K562 (cell line): ENCODE measurements around the gene GJC2. TPM values are rescaled to one million over a fixed set of nuclear protein-coding genes. Genes with fewer than 3 reads are reported as not detected.

Experiments
- ATF1 ChIP-seq, 2 experiments: fragments of 450-650 bp in 1 of 2; IDR thresholded peaks; 2 replicates each; pipeline ENCODE4 v1.6.1; 2016; ENCODE audit warnings: missing compliant biosample characterization in 1 of 2, missing genetic modification characterization in 1 of 2
- CREM ChIP-seq: IDR thresholded peaks from 2 replicates; pipeline ENCODE4 v1.6.1; 2014; ENCODE audit warnings: antibody characterized with exemption, low read depth
- DPF2 ChIP-seq: fragments of 450-650 bp; IDR thresholded peaks from 2 replicates; pipeline ENCODE4 v1.6.1; 2016
- FUS ChIP-seq: fragments of 200-400 bp; formaldehyde crosslinking; optimal IDR thresholded peaks from 2 replicates; pipeline ENCODE3; 2017; ENCODE audit warnings: low read depth, low read length
- HEY1 ChIP-seq: fragments of 250-450 bp; sonication (Bioruptor Pico); IDR thresholded peaks from 2 replicates; pipeline ENCODE4 v1.5.0; 2020; ENCODE audit warnings: mild to moderate bottlenecking, moderate library complexity, borderline replicate concordance
- KDM2B ChIP-seq: fragments of 250-450 bp; sonication (Bioruptor Pico); IDR thresholded peaks from 2 replicates; pipeline ENCODE4 v1.8.0; 2021; ENCODE audit warnings: mild to moderate bottlenecking, moderate library complexity
- PHF8 ChIP-seq: fragments of 200-600 bp; sonication (generic); IDR thresholded peaks from 2 replicates; pipeline ENCODE4 v1.6.1; 2012; ENCODE audit warnings: mixed run types, mild to moderate bottlenecking, inconsistent platforms, low read length, moderate library complexity, borderline replicate concordance
- POLR2AphosphoS2 ChIP-seq: IDR thresholded peaks from 2 replicates; pipeline ENCODE4 v1.6.1; 2012; ENCODE audit warnings: low read length, improper control_type of control experiment
- POLR2G ChIP-seq: fragments of 200-400 bp; formaldehyde crosslinking; IDR thresholded peaks from 2 replicates; pipeline ENCODE4 v1.6.1; 2017; ENCODE audit warnings: low read depth, mild to moderate bottlenecking, antibody characterized with exemption, low read length, moderate library complexity
- POLR3A ChIP-seq: IDR thresholded peaks from 2 replicates; pipeline ENCODE4 v1.6.1; 2011; ENCODE audit warnings: borderline replicate concordance, mild to moderate bottlenecking, moderate library complexity; ENCODE audit not compliant: insufficient read length, insufficient read depth; ENCODE audit errors: extremely low read depth
- RHOXF2B ChIP-seq: fragments of 250-450 bp; sonication (Bioruptor Pico); conservative IDR thresholded peaks from 2 replicates; pipeline ENCODE4 v1.5.1; 2021
- SRSF9 ChIP-seq: fragments of 200-400 bp; formaldehyde crosslinking; IDR thresholded peaks from 2 replicates; pipeline ENCODE4 v1.6.1; 2017; ENCODE audit warnings: low read depth, low read length, borderline replicate concordance
- XRCC5 ChIP-seq: fragments of 200-400 bp; formaldehyde crosslinking; IDR thresholded peaks from 2 replicates; pipeline ENCODE4 v1.6.1; 2017; ENCODE audit warnings: low read depth, mild to moderate bottlenecking, low read length
- ZNF134 ChIP-seq: fragments of 250-450 bp; sonication (Bioruptor Pico); conservative IDR thresholded peaks from 2 replicates; pipeline ENCODE4 v1.4.0; 2020
- polyA plus RNA-seq, 8 experiments: library from polyadenylated mRNA; depleted of rRNA in 4 of 8; stranded (reverse) in 5 of 8; unstranded in 3 of 8; fragments of >200 nt; fragmentation: Nextera tagmentation in 2 of 8; fragmentation: Illumina TruSeq in 1 of 8; extraction: Ambion mirVana in 2 of 8; extraction: Trizol in 1 of 8; gene quantifications; 2 replicates each; pipeline versions ENCODE4 v1.2.1 to v1.2.3, GENCODE V29; 2011 to 2014; ENCODE audit warnings: inconsistent platforms in 1 of 8, missing spikeins in 1 of 8
- total RNA-seq, 7 experiments: library from RNA; depleted of rRNA in 6 of 7; stranded (reverse); fragments of >200 nt in 6 of 7; fragmentation: Illumina TruSeq in 2 of 7; extraction: Trizol in 2 of 7; gene quantifications; 2 replicates each; pipeline versions ENCODE4 v1.2.1 to v1.2.3, GENCODE V29; 2011 to 2021; ENCODE audit warnings: low replicate concordance in 1 of 7
- TF ChIP-seq, protein P1 (sequence below): fragments of 150-350 bp; conservative IDR thresholded peaks from 2 replicates; pipeline ENCODE4 v1.6.1; 2014; ENCODE audit warnings: low read length
- TF ChIP-seq, protein P2 (sequence below), 3 experiments: fragments of 200-800 bp in 1 of 3; sonication (Bioruptor generic) in 1 of 3; sonication (generic) in 1 of 3; formaldehyde crosslinking in 1 of 3; IDR thresholded peaks; 2 replicates each; pipeline versions ENCODE4 v1.6.1 to v1.8.0; 2016 to 2022; ENCODE audit warnings: mild to moderate bottlenecking in 2 of 3, missing compliant biosample characterization in 2 of 3, missing genetic modification characterization in 2 of 3, missing genetic modification reagents in 1 of 3

The GJC2 gene
- total and polyA plus RNA-seq, 9 of the 15 experiments (the other 6 are each of a cell fraction or from before 2014, with no cell fraction given), result 0.03 to 0.62 (median 0.11) TPM; not detected in 2

DNA sequence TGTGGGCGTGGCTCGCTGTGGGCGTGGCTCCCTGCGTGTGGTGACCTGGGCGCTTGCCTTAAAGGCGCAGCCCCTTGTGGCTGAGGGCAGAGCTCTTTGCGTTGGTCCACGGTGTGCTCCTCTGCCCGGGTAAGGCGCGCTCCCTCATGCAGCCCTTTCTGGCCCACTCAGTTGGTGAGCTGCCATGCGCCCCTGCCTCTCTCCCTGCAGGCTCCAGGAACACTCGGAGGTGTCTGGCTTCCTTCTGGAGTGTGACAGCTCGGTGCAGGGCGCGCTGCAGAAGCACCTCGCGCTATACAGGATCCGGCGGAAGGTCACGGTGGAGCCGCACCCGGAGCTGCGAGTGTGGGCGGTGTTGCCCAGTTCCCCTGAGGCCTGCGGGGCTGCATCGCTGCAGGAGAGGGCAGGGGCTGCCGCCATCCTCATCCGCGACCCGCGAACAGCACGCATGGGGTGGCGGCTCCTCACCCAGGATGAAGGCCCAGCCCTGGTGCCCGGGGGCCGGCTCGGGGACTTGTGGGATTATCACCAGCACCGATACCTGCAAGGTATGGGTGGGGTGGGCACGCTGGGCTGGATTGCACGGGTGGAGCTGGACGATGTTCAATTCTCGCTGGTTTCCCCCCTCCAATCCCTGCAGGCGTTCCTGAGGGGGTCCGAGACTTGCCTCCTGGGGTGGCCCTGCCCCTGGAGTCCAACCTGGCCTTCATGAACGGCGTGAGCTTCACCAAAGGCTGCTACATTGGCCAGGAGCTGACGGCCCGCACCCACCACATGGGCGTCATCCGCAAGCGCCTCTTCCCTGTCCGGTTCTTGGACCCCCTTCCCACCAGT, 25.0 kb downstream of the GJC2 start (continued):
- TF ChIP-seq HEY1 (CRISPR knock-in tag) (no peak), CREM (peak; percentile 33; the same call in 1 of the 2 replicates), RHOXF2B (CRISPR knock-in tag) (0 out of 2 replicates have a peak, but pooled peaks have one; percentile 71), XRCC5 (no peak), ATF1 (CRISPR knock-in tag; IDR thresholded peaks at IDR 0.05) (no peak), ATF1 (tag; IDR thresholded peaks at IDR 0.05) (peak; percentile 33), SRSF9 (no peak), POLR2G (peak; percentile 70), DPF2 (no peak), FUS (no peak), POLR2AphosphoS2 (no peak), POLR3A (no peak), KDM2B (CRISPR knock-in tag) (no peak), PHF8 (peak; percentile 67; the same call in 1 of the 2 replicates), ZNF134 (CRISPR knock-in tag) (no peak)
- TF ChIP-seq, protein P1, sequence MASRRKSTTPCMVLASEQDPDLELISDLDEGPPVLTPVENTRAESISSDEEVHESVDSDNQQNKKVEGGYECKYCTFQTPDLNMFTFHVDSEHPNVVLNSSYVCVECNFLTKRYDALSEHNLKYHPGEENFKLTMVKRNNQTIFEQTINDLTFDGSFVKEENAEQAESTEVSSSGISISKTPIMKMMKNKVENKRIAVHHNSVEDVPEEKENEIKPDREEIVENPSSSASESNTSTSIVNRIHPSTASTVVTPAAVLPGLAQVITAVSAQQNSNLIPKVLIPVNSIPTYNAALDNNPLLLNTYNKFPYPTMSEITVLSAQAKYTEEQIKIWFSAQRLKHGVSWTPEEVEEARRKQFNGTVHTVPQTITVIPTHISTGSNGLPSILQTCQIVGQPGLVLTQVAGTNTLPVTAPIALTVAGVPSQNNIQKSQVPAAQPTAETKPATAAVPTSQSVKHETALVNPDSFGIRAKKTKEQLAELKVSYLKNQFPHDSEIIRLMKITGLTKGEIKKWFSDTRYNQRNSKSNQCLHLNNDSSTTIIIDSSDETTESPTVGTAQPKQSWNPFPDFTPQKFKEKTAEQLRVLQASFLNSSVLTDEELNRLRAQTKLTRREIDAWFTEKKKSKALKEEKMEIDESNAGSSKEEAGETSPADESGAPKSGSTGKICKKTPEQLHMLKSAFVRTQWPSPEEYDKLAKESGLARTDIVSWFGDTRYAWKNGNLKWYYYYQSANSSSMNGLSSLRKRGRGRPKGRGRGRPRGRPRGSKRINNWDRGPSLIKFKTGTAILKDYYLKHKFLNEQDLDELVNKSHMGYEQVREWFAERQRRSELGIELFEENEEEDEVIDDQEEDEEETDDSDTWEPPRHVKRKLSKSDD, result no peak
- TF ChIP-seq, protein P2, sequence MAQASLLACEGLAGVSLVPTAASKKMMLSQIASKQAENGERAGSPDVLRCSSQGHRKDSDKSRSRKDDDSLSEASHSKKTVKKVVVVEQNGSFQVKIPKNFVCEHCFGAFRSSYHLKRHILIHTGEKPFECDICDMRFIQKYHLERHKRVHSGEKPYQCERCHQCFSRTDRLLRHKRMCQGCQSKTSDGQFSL (CRISPR knock-in tag; IDR thresholded peaks at IDR 0.05), result 0 out of 2 replicates have a peak, but pooled peaks have one; percentile 10
- TF ChIP-seq, protein P2 (tag; IDR thresholded peaks at IDR 0.05), result no peak
